Right lobe of liver (tissue), 6 donors: Measurements from ENCODE around the gene CDC42SE1. TPM values are rescaled to one million over a fixed set of nuclear protein-coding genes. Genes with fewer than 3 reads are reported as not detected.
"Not testable (repeated sequence)": the region's sequence is repeated elsewhere in the genome, so short reads cannot be mapped to it uniquely, and the experiment has no call there.

Experiments
- ATAC-seq, 4 donors: fragments of 200-7000 bp; cut with Tn5 transposase; one replicate each; pipeline ENCODE4 v1.9.1; 2020; ENCODE audit warnings: mild to moderate bottlenecking in 4 of 4, moderate library complexity in 4 of 4
- DNase-seq, 3 donors: peaks; one replicate each; pipeline ENCODE4 v3.0.0-alpha.2; 2020
- H3K27ac ChIP-seq, 3 donors: fragments of 200-600 bp; one replicate each; pipeline ENCODE4 v1.8.0; 2022
- H3K27me3 ChIP-seq, 2 donors: fragments of 200-600 bp; one replicate each; pipeline ENCODE4 v1.8.0; 2022
- H3K36me3 ChIP-seq, 4 donors: fragments of 200-600 bp; sonication (generic) in 1 of 4; one replicate each; pipeline versions ENCODE4 v1.5.1 to v1.8.0; 2017 to 2022; ENCODE audit warnings: control low read depth in 1 of 4
- H3K4me1 ChIP-seq, 4 donors: fragments of 200-600 bp; sonication (generic) in 1 of 4; one replicate each; pipeline versions ENCODE4 v1.5.1 to v1.8.0; 2017 to 2022; ENCODE audit warnings: control low read depth in 1 of 4
- H3K4me3 ChIP-seq, 3 donors: fragments of 200-600 bp; one replicate each; pipeline ENCODE4 v1.8.0; 2022
- H3K9me3 ChIP-seq, 4 donors: fragments of 200-600 bp; sonication (generic) in 1 of 4; one replicate each; pipeline versions ENCODE4 v1.5.1 to v1.8.0; 2017 to 2022; ENCODE audit warnings: control low read depth in 1 of 4
- POLR2A ChIP-seq: fragments of 450-650 bp; IDR thresholded peaks from one replicate; pipeline ENCODE4 v1.6.1; 2017; ENCODE audit warnings: antibody characterized with exemption, mild to moderate bottlenecking
- WGBS: methylation state at CpG from one replicate; pipeline ENCODE4 v1.1.6; 2018; ENCODE audit warnings: low coverage, low lambda C conversion rate; ENCODE audit not compliant: insufficient coverage; ENCODE audit errors: missing lambda C conversion rate; 5-methylcytosine and 5-hydroxymethylcytosine counted together
- intact Hi-C, 2 donors: fragments of 100-400 bp; cut with DNase I; formaldehyde crosslinking; loops; one replicate each; pipeline versions ENCODE4 v1.11.2 to v1.14.1; 2022
- total RNA-seq, 6 experiments: library from RNA; depleted of rRNA in 2 of 6; stranded (reverse); fragments of >200 nt in 2 of 6; fragmentation: NEBNext Ultra II Directional in 3 of 6; extraction: Animal tissue kit (Norgen Biotek cat#: 25700) in 3 of 6; gene quantifications; one replicate each; pipeline versions ENCODE4 v1.1.0 to v1.2.4, GENCODE V29; 2016 to 2023
- TF ChIP-seq, protein P1 (sequence below), 4 donors: fragments of 200-600 bp in 3 of 4; fragments of 450-650 bp in 1 of 4; IDR thresholded peaks; one replicate each; pipeline versions ENCODE4 v1.5.1 to v1.8.0; 2016 to 2022; ENCODE audit warnings: antibody characterized with exemption in 4 of 4, mild to moderate bottlenecking in 2 of 4
- donor health status: DM: no; HTN: yes; CAD: no.
- donor health status: DM: no; HTN: no; CAD: no.
- donor health status: DM: no; HTN: no; CAD: no.
- donor health status: DM: no; HTN: yes; CAD: no.
- donor health status: DM: no; HTN: yes; CAD: no.

Gene CDC42SE1
- total RNA-seq, 6 experiments from 2014 or later = 15.9 to 37.5 (median 27.3) TPM

- ATAC-seq = no peak
- peaks cover 0 to 6% (median 0%) of the 10 kb centered on the region in 4 donors for H3K36me3 ChIP-seq
- WGBS = no CpG with 5 or more reads among the region's 1 CpG
- H3K4me3 ChIP-seq = no peak overlapping the region
- no peaks in the 10 kb centered on the region for H3K4me1 ChIP-seq
- intact Hi-C loops = loop anchor here in 1 of 2 donors (5.0 kb wide), 1 partner anchor 59 kb away; the partner anchor contains the start of gene TNFAIP8L2
- no peak for DNase-seq
- no peak overlapping the region for H3K27ac ChIP-seq
- no peak for TF ChIP-seq POLR2A
- H3K27me3 ChIP-seq = no peaks in the 10 kb centered on the region
- no peaks in the 10 kb centered on the region for H3K9me3 ChIP-seq
Observed at GRCh38 chr1:151098126-151098525, 38.7 kb upstream of the CDC42SE1 start.

- H3K27me3 ChIP-seq, H3K4me3 ChIP-seq, DNase-seq, H3K4me1 ChIP-seq, ATAC-seq, H3K27ac ChIP-seq, H3K9me3 ChIP-seq, H3K36me3 ChIP-seq: not testable (repeated sequence)
- intact Hi-C loops = loop anchor here in 1 of 2 donors (5.0 kb wide), 1 partner anchor 60 kb away; the partner anchor contains the start of gene TNFAIP8L2
- 87% methylated on average over 6 of the region's 6 CpGs for WGBS
Observed at GRCh38 chr1:151097426-151097825, 38.0 kb upstream of the CDC42SE1 start.

DNA sequence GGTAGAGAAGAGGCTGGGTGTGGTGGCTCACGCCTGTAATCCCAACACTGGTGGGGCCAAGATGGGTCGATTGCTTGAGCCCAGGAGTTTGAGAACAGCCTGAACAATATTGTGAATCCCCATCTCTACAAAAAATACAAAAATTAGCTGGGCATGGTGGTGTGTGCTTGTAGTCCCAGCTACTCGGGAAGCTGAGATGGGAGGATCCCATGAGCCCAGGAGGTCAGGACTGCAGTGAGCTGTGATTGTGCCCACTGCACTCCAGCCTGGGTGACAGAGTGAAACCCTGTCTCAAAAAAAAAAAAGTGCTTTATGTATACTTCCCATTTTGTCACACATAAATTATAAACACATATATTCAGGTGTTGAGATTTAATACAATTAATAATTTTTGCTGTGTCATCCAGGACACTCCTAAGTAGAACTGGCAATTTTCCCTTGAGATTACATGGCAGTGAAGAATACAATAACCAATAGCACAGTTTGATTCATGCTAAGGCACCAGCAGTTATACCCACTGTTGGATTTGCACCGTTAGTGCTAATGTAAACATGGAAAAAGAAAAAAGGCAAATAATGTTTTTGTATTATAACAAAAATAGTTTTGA lies 26.6 kb upstream of the CDC42SE1 start:
- Histone ChIP-seq H3K9me3 (no peaks in the 10 kb centered on the region), H3K4me3 (no peak overlapping the region), H3K27ac (no peak overlapping the region), H3K4me1 (no peaks in the 10 kb centered on the region), H3K27me3 (no peaks in the 10 kb centered on the region), H3K36me3 (no peaks in the 10 kb centered on the region)
- ATAC-seq (no peak), DNase-seq (no peak)
- TF ChIP-seq POLR2A = no peak
- TF ChIP-seq, protein P1, sequence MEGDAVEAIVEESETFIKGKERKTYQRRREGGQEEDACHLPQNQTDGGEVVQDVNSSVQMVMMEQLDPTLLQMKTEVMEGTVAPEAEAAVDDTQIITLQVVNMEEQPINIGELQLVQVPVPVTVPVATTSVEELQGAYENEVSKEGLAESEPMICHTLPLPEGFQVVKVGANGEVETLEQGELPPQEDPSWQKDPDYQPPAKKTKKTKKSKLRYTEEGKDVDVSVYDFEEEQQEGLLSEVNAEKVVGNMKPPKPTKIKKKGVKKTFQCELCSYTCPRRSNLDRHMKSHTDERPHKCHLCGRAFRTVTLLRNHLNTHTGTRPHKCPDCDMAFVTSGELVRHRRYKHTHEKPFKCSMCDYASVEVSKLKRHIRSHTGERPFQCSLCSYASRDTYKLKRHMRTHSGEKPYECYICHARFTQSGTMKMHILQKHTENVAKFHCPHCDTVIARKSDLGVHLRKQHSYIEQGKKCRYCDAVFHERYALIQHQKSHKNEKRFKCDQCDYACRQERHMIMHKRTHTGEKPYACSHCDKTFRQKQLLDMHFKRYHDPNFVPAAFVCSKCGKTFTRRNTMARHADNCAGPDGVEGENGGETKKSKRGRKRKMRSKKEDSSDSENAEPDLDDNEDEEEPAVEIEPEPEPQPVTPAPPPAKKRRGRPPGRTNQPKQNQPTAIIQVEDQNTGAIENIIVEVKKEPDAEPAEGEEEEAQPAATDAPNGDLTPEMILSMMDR (IDR thresholded peaks at IDR 0.05) = no peak
- intact Hi-C loops = no loop called here
- WGBS = 77% methylated on average over 4 of the region's 4 CpGs

DNA sequence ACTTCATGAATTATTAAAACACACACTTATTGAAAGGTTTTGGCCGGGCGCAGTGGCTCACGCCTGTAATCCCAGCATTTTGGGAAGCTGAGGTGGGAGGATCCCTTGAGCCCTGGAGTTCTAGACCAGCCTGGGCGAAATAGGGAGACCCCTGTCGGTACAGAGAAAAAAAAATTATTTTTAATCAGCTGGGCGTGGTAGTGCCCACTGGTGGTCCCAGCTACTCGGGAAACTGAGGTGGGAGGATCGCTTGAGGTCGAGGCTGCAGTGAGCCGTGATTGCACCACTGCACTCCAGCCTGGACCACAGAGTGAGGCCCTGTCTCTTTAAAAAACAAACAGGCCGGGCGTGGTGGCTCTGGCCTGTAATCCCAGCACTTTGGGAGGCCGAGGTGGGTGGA lies 12.8 kb upstream of the CDC42SE1 start:
- DNase-seq (no peak), ATAC-seq (no peak)
- Histone ChIP-seq H3K9me3 (no peaks in the 10 kb centered on the region), H3K36me3 (no peaks in the 10 kb centered on the region), H3K4me1 (peaks cover 0 to 11% (median 3%) of the 10 kb centered on the region in 4 donors), H3K27ac (no peak overlapping the region), H3K4me3 (no peak overlapping the region), H3K27me3 (no peaks in the 10 kb centered on the region)
- TF ChIP-seq, protein P1 (IDR thresholded peaks at IDR 0.05) = no peak
- TF ChIP-seq POLR2A = no peak
- intact Hi-C loops = no loop called here
- 67% methylated on average over 5 of the region's 13 CpGs for WGBS

- ATAC-seq (peak; percentile 94 to 98 (median 95)), DNase-seq (peak; percentile 90 to 93 (median 92))
- TF ChIP-seq, protein P1 (IDR thresholded peaks at IDR 0.05) = peak; percentile 72 to 94 (median 90)
- peak; percentile 52 for TF ChIP-seq POLR2A
- Histone ChIP-seq H3K36me3 (no peaks in the 10 kb centered on the region), H3K9me3 (no peaks in the 10 kb centered on the region), H3K27ac (peak within 1 kb of the TSS; percentile 95 to 98 (median 96)), H3K27me3 (no peaks in the 10 kb centered on the region), H3K4me3 (peak within 1 kb of the TSS; percentile 83 to 94 (median 88)), H3K4me1 (peaks cover 0 to 13% (median 4%) of the 10 kb centered on the region in 4 donors)
- WGBS = under 1% methylated on average over 37 of the region's 50 CpGs
- intact Hi-C loops = no loop called here
Observed at GRCh38 chr1:151070474-151071276, 11.3 kb upstream of the CDC42SE1 start, which contains the start of gene GABPB2. Gene GABPB2, plus strand, starts transcription at chr1:151070761. Its CDS starts 17,429 bp downstream, at chr1:151088190.
